ENCODE results near the gene SOCS2. TPM values are rescaled to one million over a fixed set of nuclear protein-coding genes. Genes with fewer than 3 reads are reported as not detected.
A peak's percentile ranks its signal among the peaks of the same experiment; 100 is the strongest.

Gene SOCS2
- total and polyA plus RNA-seq, 10 of the 15 experiments (the other 5 are each of a cell fraction or from before 2014, with no cell fraction given): 2.6 to 12.0 (median 7.2) TPM

GRCh38 chr12:93577222-93577621 lies 4.7 kb downstream of the SOCS2 start (continued):
- TF ChIP-seq PKNOX1 (IDR thresholded peaks at IDR 0.05) (no peak), MEF2B (IDR thresholded peaks at IDR 0.05; ENCODE audit: partially characterized antibody, poor library complexity, severe bottlenecking) (no peak), RAD51 (IDR thresholded peaks at IDR 0.05) (no peak), SIX5 (IDR thresholded peaks at IDR 0.05; ENCODE audit: low read depth, low read length, severe bottlenecking) (no peak), NR2C1 (IDR thresholded peaks at IDR 0.05) (no peak), ZNF622 (IDR thresholded peaks at IDR 0.05) (no peak), POLR2AphosphoS5 (IDR thresholded peaks at IDR 0.05; ENCODE audit: low read length) (no peak), ZBTB33 (IDR thresholded peaks at IDR 0.05) (no peak), BHLHE40 (IDR thresholded peaks at IDR 0.05; ENCODE audit: borderline replicate concordance in 1 of 2, low read depth in 2 of 2, low read length in 1 of 2) (no peak), DPF2 (IDR thresholded peaks at IDR 0.05) (no peak)

GRCh38 chr12:93578221-93578620 lies 5.7 kb downstream of the SOCS2 start:
- DNase-seq (ENCODE audit: low read depth, low spot score) (no peak), FAIRE-seq (no peak), ATAC-seq (no peak)
- 72% methylated on average over 5 of the region's 5 CpGs for WGBS (ENCODE audit: insufficient coverage, insufficient replicate concordance, low lambda C conversion rate, missing lambda C conversion rate)
- ChIA-PET SMC1A (ENCODE audit: uncharacterized antibody, unreplicated experiment) (interaction anchor here (0.8 kb wide), 1 partner anchor 16 kb away, joined by 3 read pairs; no protein-coding TSS in a partner anchor), RAD21 (ENCODE audit: unreplicated experiment) (interaction anchor here (0.7 kb wide), 1 partner anchor 77 kb away, joined by 3 read pairs; no protein-coding TSS in a partner anchor), CTCF (interaction anchor here (1.2 to 1.4 kb wide), 2 partner anchors 522 to 524 kb away, joined by 4 read pairs; no protein-coding TSS in a partner anchor), POLR2A (no interaction called here)
- H3K79me2 ChIP-seq (ENCODE audit: control insufficient read depth, insufficient read depth, low read length): no peaks in the 10 kb centered on the region
- H3K4me3 ChIP-seq: no peak overlapping the region
- H4K20me1 ChIP-seq (ENCODE audit: control insufficient read depth, insufficient read depth): no peaks in the 10 kb centered on the region
- intact Hi-C loops (cut with micrococcal nuclease; ENCODE audit: unreplicated experiment) (no loop called here), in situ Hi-C loops (cut with MboI) (no loop called here)
- no peak overlapping the region for H2AFZ ChIP-seq (ENCODE audit: control insufficient read depth, low read depth, low read length)
- no TSS peak for BruUV-seq (replicated peaks)
- H3K36me3 ChIP-seq (ENCODE audit: control insufficient read depth in 2 of 2, insufficient read depth in 2 of 2, low read length in 1 of 2): no peaks in the 10 kb centered on the region
- H3K27me3 ChIP-seq (replicated peaks in 1 of 2; ENCODE audit: control insufficient read depth in 2 of 2, insufficient read depth in 2 of 2, low read length in 1 of 2): peaks cover under 1 to 8% of the 10 kb centered on the region in 2 experiments; a peak in 3 of 4 replicates
- TF ChIP-seq MLLT1 (IDR thresholded peaks at IDR 0.05): no peak
- TF ChIP-seq RUNX3 (IDR thresholded peaks at IDR 0.05; ENCODE audit: low read length): 0 out of 2 replicates have a peak, but pooled peaks have one; percentile 5
- no peak for TF ChIP-seq RBBP5 (conservative IDR thresholded peaks at IDR 0.05)
- TF ChIP-seq JUNB (IDR thresholded peaks at IDR 0.05): no peak
- TF ChIP-seq CBFB (IDR thresholded peaks at IDR 0.05; ENCODE audit: low read depth): no peak
- H3K4me1 ChIP-seq (ENCODE audit: control insufficient read depth, insufficient read depth, low read length): no peaks in the 10 kb centered on the region
- H3K9ac ChIP-seq (ENCODE audit: control insufficient read depth, insufficient read depth, low read length): no peak overlapping the region
- H3K4me2 ChIP-seq (ENCODE audit: control insufficient read depth, insufficient read depth): no peak overlapping the region
- no peaks in the 10 kb centered on the region for H3K9me3 ChIP-seq (replicated peaks; ENCODE audit: control insufficient read depth, insufficient read depth, low read length)
- no peak overlapping the region for H3K27ac ChIP-seq (ENCODE audit: control insufficient read depth, insufficient read depth)

Data from GM12878 (cell line).